ENCODE measurements around the gene LARP4.
"Not testable (repeated sequence)": the region's sequence is repeated elsewhere in the genome, so short reads cannot be mapped to it uniquely, and the experiment has no call there.

Gene LARP4

DNA sequence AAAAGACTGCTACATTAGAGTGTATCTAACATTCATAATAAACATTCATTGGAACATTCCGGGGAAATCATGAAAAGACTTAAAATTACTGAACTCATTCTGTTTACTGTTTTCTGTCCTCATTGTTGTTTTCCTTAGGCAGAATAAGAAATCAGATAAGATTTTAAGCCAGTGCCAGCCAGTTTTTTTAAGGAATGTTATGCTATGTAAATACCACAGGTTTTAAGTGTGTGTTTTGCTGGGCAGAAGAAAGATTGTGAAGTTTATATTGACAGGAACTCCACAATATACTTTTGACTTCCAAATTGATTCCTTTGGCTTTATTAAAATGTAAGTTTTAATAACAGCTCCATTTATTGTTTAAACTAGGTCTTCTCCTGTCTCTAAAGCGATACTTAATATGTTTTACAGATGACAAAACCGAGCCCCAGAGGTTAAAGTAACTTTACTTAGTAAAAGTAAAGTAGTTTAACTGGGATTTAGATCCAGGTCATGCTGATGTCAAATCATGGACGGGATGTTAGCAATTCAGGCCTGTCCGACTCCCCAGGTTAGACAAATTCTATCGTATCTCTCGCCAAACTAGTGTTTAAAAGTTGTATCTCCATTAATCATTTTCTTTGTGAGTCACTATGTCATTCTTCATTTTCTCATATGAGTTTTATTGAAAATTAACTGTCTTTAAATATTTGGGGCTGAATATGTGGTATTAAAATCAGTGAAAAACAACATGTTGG, 1.7 kb downstream of the LARP4 start:
- no peak for DNase-seq

DNA sequence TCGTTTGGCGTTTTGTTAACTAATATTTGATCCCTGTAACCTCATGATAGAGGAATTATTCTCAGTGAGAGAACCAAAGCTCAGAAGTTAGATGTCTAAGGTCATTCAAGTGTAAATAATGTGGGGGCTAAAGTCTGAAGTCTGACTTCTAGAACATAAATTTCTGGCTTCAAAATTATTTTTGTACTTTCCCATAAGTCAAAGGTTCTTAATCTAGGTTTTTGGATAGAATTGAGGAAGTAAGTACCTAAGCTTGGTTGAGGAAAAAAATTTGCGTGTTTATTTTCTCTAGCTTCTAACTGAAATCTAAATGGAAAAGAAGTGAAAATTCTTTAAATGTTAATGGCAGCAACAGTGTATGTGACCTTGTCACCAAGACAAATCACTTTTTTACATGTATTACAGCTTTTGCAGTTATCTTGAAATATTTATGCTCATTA, 2.3 kb downstream of the LARP4 start:
- no peak for DNase-seq

DNA sequence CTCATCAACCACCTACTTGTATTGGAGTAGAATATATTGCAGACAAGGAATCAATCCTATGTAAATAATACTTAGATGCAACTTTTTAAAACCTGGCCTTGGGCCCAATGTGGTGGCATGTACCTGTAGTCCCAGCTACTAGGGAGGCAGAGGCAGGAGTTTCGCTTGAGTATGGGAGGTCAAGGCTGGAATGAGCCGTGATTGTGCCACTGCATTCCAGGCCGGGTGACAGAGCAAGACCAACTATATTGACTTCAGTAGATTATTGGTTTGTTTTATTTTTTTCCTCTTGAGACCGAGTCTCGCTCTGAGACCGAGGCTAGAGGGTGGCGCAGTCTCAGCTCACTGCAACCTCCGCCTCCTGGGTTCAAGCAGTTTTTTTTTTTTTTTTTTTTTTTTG, 3.6 kb downstream of the LARP4 start:
- no peak for DNase-seq

DNA sequence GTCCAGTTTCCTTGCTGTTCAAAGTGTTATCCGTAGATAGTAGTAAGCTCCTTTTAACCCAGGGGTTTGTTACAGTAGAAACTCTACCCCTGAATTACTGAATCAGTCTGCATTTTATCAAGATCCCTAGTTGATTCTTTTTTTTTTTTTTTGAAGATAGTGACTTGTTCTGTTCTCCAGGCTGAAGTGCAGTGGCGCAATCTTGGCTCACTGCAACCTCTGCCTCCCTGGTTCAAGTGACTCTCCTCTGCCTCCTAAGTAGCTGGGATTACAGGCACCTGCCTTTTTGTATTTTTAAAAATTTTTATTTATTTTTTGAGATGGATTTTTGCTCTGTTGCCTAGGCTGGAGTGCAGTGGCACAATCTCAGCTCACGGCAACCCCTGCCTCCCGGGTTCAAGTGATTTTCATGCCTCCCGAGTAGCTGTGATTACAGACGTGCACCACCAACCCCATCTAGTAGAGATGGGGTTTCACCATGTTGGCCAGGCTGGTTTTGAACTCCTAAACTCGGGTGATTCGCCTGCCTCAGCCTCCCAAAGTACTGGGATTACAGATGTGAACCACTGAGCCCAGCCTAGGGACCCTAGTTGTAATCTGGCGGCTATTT, 10.5 kb downstream of the LARP4 start:
- no peak for DNase-seq

DNA sequence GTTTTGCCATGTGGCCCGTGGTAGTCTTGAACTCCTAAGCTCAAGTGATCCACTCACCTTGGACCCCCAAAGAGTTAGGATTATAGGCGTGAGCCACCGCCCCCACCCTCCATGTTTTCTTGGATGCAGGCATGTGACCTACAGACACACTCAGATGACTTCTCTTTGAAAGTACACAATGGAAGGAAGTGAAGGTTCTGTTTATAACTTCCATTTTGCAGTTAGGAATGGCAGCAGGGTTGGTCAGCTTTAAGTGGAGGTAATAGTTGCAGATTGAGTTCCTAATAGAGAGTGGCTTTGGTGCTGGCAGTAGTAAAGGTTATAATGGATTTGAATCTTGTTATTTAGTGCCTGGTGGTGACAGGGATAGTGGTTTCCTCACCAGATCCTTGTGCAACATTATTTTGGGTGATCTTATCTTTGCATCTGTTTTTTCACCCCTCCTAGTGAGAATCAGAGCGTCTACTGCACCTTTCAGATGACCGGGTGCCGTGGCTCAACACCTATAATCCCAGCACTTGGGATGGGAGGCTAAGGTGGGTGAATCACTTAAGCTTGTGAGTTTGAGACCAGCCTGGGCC, 15.3 kb downstream of the LARP4 start:
- no peak for DNase-seq

DNA sequence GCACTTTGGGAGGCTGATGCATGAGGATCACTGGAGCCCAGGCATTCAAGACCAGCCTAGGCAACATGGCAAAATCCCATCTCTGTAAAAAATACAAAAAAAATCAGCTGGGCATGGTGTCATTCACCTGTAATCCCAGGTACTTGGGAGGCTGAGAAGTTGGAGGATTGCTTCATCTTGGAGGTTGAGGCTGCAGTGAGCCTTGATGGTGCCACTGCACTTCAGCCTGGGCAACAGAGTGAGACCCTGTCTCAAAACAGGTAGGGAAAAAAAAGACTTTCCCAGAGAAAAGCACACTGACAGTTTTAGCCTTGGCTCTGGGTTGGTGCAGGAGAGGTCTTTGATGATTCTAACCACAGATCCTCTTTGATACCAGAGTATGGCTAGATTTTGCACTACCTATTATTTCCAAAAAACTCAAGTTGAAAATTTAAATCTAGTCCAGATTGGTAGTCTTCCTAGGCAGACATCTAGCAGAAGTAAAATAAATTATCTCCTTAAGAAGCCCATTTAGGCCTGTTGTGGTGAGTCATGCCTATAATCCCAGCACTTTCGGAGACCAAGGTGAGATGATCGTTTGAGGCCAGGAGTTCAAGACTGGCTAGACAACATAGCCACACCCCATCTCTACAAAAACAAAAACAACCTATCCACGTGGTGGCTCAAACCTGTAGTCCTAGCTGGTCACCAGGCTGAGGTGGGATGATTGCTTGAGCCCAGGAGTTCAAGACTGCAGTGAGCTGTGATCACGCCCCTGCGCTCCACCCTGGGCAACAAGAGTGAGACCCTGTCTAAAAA, 18.6 kb downstream of the LARP4 start:
- no peak for DNase-seq

DNA sequence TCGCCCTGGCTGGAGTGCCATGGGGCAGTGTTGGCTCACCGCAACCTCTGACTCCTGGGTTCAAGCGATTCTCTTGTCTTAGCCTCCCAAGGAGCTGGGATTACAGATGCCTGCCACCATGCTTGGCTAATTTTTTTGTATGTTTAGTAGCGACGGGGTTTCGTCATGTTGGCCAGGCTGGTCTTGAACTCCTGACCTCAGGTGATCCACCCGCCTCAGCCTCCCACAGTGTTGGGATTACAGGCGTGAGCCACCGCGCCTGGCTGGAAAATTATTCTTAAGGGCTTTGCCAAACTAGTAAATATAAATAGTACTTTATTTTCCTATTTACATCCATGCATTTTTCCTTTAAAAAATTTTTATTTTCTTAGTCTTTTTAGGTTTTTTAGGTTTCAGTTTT, 22.2 kb downstream of the LARP4 start:
- not testable (repeated sequence) for DNase-seq

DNA sequence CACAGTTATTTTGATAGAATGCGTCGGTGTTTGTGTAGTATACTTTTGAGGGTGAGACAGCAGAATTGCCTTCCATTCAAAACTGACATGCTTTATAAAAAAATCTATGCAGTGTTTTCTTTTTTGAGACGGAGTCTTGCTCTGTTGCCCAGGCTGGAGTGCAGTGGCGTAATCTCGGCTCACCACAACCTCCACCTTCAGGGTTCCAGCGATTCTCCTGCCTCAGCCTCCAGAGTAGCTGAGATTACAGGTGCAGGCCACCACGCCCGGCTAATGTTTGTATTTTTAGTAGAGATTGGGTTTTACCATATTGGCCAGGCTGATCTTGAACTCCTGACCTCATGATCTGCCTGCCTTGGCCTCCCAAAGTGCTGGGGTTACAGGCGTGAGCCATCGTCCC, 22.7 kb downstream of the LARP4 start:
- not testable (repeated sequence) for DNase-seq

DNA sequence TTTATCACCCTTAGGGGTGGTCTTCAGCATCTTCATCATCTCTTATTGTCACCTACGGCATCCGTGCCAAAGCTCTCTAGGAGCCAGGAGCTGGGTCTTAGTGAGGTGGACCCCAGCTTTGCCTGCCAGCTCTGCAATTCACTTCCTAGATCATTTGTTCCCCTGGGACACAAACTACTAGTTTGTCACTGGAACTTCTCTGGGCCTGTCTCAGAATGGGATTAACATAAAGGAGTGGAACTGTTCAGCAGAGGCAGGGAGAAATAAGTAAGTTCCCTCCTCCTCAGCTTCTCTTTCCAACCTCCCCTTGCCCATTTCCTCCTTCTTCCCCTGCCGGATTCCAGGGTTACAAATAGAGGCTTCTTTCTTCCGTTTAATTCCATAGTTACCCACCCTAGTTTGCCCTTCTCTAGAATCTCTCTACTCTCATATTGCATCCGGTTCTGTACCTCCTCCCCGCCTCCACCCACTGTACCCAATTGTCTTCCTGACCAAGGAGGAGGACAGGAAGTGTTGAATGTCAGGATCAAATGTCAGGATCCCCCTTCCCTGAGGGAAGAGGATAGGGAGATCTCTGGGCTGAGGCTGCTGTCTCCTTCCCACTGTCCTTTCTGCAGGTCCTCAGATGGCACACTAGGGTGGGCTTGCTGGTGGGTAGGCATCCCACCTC, 25.0 kb downstream of the LARP4 start:
- DNase-seq, result no peak

DNA sequence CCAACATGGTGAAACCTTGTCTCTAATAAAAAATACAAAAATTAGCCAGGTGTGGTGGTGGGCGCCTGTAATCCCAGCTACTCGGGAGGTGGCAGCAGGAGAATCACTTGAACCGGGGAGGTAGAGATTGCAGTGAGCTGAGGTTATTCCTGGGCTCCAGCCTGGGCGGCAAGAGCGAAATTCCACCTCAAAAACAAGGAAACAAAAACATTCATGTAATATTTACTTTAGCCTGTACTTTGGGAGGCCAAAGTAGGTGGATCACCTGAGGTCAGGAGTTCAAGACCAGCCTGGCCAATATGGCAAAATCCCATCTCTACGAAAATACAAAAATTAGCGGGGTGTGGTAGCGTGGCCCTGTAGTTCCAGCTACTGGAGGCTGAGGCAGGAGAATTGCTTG, 31.0 kb downstream of the LARP4 start:
- not testable (repeated sequence) for DNase-seq

DNA sequence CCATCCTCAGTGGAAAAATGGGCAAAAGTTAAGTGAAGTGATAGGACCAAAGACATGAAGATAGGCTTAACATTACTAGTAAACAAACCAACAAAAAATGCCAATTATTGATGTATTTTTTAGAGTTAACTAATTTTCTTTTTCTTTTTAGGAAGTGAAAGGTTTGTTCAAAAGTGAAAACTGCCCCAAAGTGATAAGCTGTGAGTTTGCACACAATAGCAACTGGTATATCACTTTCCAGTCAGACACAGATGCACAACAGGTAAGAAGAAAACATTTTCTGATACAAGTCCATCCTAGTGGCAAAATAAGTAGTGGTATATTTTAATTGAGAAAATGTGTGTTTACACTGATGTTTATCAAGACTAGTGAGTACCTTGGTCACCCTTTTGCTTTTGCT, 39.6 kb downstream of the LARP4 start:
- no peak for DNase-seq

DNA sequence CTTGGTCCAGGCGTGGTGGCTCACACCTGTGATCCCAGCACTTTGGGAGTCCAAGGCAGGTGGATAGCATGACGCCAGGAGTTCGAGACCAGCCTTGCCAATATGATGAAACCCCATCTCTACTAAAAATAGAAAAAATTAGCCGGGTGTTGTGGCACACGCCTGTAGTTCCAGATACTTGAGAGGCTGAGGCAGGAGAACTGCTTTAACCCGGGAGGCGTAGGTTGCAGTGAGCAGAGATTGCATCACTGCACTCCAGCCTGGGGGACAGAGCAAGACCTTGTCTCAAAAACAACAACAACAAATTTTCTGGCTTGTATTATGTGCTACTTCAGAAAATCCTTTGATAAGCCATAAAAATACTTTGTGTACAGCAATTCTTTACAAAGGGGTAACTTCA, 41.1 kb downstream of the LARP4 start:
- DNase-seq, result no peak

DNA sequence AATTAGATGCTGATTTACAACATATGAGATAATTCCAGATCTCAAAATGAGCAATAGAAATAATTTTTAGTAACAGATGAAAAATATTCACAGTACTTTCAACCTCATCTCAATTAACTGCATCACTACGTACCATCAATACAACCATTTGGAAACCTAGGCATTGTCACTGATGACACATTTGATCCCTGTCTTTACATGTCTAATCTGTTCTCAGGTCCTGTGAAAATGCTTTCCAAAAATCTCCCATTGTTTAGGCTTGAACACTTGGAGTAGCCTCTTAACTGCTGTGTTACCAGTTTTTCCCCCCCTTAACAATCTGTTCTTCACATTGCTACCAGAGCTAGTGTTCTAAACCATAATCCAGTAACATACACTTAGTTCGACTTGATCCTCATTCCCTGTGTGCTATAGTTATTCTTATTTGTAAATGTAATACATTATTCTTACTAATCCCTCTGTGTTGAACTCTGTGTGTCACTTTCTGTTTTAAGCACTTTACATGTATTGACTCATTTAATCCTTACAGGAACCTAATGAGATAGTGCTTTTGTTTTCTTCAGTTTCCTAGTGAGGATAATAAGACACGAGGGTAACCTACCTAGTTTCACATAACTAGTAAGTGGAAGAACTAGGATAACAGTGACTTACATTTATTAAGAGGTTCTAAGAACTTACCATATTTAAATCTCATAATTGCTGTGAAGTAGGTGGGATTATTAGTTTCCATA, 41.7 kb downstream of the LARP4 start:
- no peak for DNase-seq

DNA sequence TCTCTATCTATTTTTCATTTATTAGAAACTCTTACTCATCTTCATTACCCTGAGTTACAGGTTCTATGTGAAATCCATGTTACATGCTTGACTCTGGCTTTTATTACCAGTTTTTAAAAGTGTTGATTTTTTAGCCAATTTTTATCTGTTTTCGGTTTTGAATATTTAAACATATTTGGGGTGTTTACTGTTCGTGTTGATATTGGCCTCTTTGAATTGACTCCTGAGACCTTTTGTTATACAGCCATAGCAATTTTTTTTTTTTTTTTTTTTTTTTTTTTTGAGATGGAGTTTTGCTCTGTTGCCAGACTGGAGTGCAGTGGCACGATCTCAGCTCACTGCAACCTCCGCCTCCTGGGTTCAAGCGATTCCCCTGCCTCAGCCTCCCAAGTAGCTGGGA, 49.0 kb downstream of the LARP4 start:
- DNase-seq, result not testable (repeated sequence)

DNA sequence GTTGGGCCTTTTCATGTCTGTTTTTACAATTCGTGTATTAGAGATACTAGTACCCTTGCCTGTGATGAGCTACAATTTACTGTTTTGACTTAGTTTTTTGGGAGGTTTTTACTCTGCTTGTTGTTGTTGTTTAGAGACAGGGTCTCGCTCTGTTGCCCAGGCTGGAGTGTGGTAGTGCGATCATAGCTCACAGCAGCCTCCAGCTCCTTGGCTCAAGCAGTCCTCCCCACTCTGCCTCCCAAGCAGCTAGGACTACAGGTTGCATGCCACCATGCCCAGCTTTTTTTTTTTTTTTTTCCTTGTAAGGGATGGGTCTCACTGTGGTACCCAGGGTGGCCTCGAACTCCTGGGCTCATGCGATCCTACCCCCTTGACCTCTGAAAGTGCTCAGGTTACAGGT, 52.1 kb downstream of the LARP4 start:
- DNase-seq, result no peak

DNA sequence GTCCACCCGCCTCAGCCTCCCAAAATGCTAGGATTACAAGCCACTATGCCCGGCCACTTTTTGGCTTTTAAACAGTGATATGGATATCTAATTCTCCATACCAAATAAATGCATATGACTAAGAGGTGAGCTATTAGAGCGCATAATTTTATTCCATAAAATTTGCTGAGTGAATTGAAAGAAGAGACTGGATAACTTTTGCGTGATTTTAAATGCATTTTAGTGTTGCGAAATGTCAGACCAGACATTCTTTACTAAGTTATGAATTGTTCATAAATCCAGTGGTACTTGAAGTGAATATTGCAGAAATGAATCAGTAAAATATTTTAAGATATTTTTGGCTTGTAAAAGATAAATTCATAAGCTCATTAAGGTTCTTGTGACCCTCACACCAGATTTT, 53.2 kb downstream of the LARP4 start:
- no peak for DNase-seq

DNA sequence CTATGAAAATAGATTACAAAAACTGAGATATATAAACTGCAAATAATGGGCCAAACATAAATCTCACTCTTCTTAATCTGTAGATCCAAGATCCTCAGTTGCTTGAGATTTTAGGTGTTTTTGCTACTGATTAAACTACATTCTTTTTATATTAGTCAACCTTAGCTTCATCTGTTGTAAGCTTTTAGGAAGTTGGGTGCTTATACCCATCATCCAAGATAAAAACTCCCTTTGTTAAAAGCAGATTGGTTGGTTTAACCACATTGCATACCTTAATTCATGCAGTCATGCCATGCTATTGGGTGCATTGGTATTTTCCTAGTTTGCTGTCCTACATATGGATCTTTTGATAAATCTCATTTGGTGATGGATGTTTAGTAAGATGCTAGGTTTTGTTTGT, 57.9 kb downstream of the LARP4 start:
- no peak for DNase-seq

DNA sequence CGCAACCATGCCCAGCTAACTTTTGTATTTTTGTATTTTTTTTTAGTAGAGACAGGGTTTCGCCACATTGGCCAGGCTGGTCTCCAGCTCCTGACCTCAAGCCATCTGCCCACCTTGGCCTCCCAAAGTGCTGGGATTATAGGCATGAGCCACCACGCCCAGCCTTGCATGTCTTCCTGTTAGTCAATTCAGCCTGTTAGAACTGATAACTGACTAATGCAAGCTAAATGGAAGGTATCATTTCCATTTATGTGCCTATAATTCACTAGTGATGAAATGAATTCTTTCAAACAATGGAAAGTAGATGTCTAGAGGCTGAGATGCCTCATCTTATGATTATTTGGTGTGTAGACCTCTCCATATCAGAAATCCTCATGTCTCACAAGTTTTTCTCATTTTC, 66.8 kb downstream of the LARP4 start:
- no peak for DNase-seq

DNA sequence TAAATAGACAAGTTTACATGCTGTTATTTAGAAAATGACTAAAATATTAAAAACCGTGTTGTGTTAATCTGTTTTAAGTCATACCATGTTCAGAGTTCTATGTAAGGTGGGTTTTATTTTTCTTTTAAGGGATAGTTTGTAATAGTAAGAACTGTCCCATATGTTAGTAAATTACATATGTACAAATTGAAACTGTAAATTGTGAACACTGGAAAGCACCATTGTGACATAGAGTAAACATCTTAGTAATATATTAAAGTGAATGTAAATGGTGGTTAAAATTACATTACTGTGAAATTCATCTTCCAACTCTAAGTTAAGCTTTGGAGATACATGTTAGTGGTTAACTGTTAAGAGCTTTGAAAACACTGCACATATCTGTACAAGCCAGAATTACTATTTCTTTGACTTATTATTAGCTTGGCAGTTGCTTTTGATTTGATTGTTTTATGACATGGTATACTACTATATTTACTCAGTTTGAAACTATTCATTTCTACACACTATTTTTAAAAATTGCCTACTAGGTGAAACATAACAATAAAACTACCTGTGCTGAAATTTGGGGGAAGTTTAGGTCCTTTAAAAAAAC, 76.7 kb downstream of the LARP4 start:
- no peak for DNase-seq

DNA sequence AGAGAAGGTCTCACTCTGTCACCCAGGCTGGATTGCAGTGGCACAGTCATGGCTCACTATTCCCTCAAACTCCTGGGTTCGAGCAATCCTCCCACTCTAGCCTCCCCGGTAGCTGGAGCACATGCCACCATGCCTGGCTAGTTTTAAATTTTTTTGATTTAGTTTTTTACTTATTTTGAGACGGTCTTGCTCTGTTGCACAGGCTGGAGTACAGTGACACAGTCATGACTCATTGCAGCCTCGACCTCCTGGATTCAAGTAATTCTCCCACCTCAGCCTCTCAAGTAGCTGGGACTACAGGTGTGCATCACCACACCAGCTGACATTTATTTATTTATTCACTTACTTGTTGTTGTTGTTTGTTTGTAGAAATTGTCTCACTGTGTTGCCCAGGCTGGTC, 81.9 kb downstream of the LARP4 start:
- DNase-seq, result no peak

DNA sequence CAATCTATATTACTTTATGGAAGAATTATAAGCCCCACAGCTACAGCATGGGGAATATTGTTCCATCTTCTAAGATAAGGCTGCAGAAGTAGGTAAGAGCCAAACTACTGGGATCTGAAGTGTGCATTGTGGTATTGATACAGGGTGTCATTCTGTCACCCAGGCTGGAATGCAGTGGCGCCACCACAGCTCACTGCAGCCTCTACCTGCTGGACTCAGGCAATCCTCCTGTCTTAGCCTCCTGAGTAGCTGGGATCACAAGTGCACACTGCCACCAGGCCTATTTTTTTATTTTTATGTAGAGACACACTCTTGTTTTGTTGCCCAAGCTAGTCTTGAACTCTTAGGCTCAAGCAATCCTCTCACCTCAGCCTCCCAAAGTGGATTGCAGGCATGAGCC, 82.8 kb downstream of the LARP4 start:
- no peak for DNase-seq

DNA sequence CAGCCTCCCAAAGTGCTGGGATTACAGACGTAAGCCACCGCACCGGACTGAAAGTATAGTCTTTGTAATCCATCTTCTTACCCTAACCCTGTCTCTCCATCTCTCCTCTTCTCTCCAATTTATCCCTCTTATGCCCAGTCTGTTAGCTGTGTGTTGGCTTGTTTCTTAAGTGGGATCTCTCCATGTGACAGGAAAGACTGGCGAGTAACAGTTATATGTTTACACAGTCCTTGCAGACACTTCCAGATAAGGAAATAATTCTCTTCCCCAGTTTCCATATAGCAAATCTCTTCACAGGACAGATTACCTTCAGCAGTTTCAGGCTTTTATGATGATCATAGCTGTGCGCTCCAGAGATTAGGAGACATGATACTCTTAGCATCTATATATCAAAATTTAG, 88.1 kb downstream of the LARP4 start:
- DNase-seq, result no peak
